ENCODE measurements around the gene THAP10.

The THAP10 gene

GRCh38 chr15:70853318-70853972 lies 38.8 kb downstream of the THAP10 start:
- TF ChIP-seq CTCF (IDR thresholded peaks at IDR 0.05), result no peak
- Histone ChIP-seq H3K4me3 (peak overlapping the region; percentile 83), H3K27ac (peak overlapping the region; percentile 96 to 97)
- no peak for DNase-seq (ENCODE audit: low spot score)

GRCh38 chr15:70852501-70853317 lies 39.5 kb downstream of the THAP10 start:
- no peak for TF ChIP-seq CTCF (IDR thresholded peaks at IDR 0.05)
- peak overlapping the region; percentile 96 to 97 for H3K27ac ChIP-seq
- peak; percentile 76 for DNase-seq (ENCODE audit: low spot score)
- H3K4me3 ChIP-seq, result peak overlapping the region; percentile 83

- peak; percentile 68 for DNase-seq (ENCODE audit: low spot score)
- Histone ChIP-seq H3K4me3 (peak overlapping the region; percentile 83), H3K27ac (peak overlapping the region; percentile 96 to 97)
- no peak for TF ChIP-seq CTCF (IDR thresholded peaks at IDR 0.05)
Observed at GRCh38 chr15:70851889-70852288, 40.3 kb downstream of the THAP10 start.

GRCh38 chr15:70845602-70846360 lies 46.5 kb downstream of the THAP10 start:
- Histone ChIP-seq H3K4me3 (no peak overlapping the region), H3K27ac (no peak overlapping the region)
- peak; percentile 47 for DNase-seq (ENCODE audit: low spot score)
- no peak for TF ChIP-seq CTCF (IDR thresholded peaks at IDR 0.05)

GRCh38 chr15:70837476-70837875 lies 54.8 kb downstream of the THAP10 start:
- no peak overlapping the region for H3K4me3 ChIP-seq
- DNase-seq (ENCODE audit: low spot score), result no peak
- peak overlapping the region in 1 of 2 donors; percentile 45 for H3K27ac ChIP-seq
- no peak for TF ChIP-seq CTCF (IDR thresholded peaks at IDR 0.05)

GRCh38 chr15:70835841-70836240 lies 56.4 kb downstream of the THAP10 start:
- DNase-seq (ENCODE audit: low spot score), result no peak
- Histone ChIP-seq H3K4me3 (no peak overlapping the region), H3K27ac (peak overlapping the region; percentile 79 to 84)
- no peak for TF ChIP-seq CTCF (IDR thresholded peaks at IDR 0.05)
